Anterior cingulate cortex (tissue), 58 donors: Measurements from ENCODE around the gene MRPS22.
"Not testable (repeated sequence)": the region's sequence is repeated elsewhere in the genome, so short reads cannot be mapped to it uniquely, and the experiment has no call there.

Experiments used
- DNase-seq, 58 donors: peaks; one replicate each; lab custom pipeline; 2025; lab: John Stamatoyannopoulos, UW

MRPS22 gene

GRCh38 chr3:139388821-139389551 lies 45.2 kb downstream of the MRPS22 start:
- DNase-seq = peak in 3 of 58 donors; percentile 33 to 51 (median 49)

- peak; percentile 85 to 100 (median 98) for DNase-seq
Measured at GRCh38 chr3:139389552-139390368, 45.9 kb downstream of the MRPS22 start, which contains the start of gene COPB2. COPB2 (minus strand) TSS chr3:139389647; CDS start chr3:139389550, 97 bp downstream.

GRCh38 chr3:139394116-139394515 lies 50.3 kb downstream of the MRPS22 start:
- no peak for DNase-seq

GRCh38 chr3:139396707-139397106 lies 52.9 kb downstream of the MRPS22 start:
- DNase-seq = no peak

GRCh38 chr3:139401155-139401554 lies 57.3 kb downstream of the MRPS22 start:
- DNase-seq = not testable (repeated sequence)
